Dendritic cell treated with granulocyte-macrophage colony-stimulating factor and Interleukin-4, amounts not matched to agents 40 ng/mL and 50 ng/mL, for 4 days (primary cell): Measurements from ENCODE around the gene C8G.

ENCODE experiments used
- H3K27ac Mint-ChIP-seq: one replicate; pipeline ENCODE4 v1.8.0; 2022; ENCODE audit warnings: mild to moderate bottlenecking, mixed read lengths
- H3K27me3 Mint-ChIP-seq: one replicate; pipeline ENCODE4 v1.8.0; 2022; ENCODE audit warnings: mild to moderate bottlenecking, mixed read lengths
- H3K36me3 Mint-ChIP-seq: one replicate; pipeline ENCODE4 v1.8.0; 2022; ENCODE audit warnings: low read depth, mixed read lengths
- H3K4me1 Mint-ChIP-seq: one replicate; pipeline ENCODE4 v1.8.0; 2022; ENCODE audit warnings: low read depth, mixed read lengths
- H3K4me3 Mint-ChIP-seq: one replicate; pipeline ENCODE4 v1.8.0; 2022; ENCODE audit warnings: mild to moderate bottlenecking, moderate library complexity, mixed read lengths
- H3K9me3 Mint-ChIP-seq: one replicate; pipeline ENCODE4 v1.8.0; 2022; ENCODE audit warnings: mixed read lengths
- intact Hi-C: fragments of 100-400 bp; cut with micrococcal nuclease; formaldehyde crosslinking; loops from one replicate; pipeline ENCODE4 v1.15.0; 2022

C8G gene

DNA sequence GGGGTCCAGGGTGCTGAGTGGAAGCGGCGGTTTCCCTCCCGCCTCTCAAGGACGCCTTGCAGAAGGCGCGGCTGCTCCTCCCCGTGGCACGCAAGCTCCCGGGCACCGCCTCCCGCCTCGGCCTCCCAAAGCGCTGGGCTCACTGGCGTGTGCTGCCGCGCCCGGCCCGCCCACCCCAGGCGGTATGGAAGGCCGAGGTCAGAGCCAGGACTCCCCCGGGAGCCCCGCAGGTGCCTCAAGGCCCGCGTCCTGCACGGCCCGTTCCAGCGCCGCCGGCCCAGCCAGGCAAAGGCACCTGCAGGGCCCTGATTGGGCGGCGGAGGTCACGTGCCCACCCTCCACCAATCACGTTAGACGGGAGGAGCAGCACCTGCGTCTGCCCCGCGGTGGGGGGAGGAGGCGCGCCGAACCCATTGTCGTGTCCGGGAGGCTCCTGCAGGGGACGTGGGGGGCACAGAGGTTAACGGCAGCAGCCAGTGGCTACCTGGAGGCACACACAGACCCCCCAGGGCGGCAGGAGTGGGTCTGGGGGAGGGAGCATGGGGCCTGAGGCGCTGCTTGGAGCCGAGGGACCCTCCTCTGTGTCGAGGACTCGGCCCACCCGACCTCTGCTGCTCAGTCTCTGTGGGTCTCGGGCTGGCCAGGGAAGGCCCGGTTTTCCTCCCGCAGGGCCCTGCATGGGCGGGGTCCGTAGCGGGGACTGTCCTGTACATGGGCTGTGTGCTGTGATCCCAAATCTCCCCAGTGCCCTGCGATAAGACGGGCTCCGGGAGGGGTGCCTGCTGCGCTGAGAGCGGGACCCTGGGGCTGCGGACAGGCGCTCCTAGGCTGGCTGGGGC, 5.0 kb downstream of the C8G start:
- Mint-ChIP-seq H3K27me3 (peaks cover 4% of the 10 kb centered on the region), H3K9me3 (no peaks in the 10 kb centered on the region), H3K36me3 (no peaks in the 10 kb centered on the region), H3K27ac (peak overlapping the region; percentile 92), H3K4me1 (peaks cover 40% of the 10 kb centered on the region), H3K4me3 (peak overlapping the region; percentile 95)
- intact Hi-C loops, result loop anchor here (10.0 kb wide), 1 partner anchor 45 kb away; the partner anchor contains the start of genes CLIC3 and PAXX

DNA sequence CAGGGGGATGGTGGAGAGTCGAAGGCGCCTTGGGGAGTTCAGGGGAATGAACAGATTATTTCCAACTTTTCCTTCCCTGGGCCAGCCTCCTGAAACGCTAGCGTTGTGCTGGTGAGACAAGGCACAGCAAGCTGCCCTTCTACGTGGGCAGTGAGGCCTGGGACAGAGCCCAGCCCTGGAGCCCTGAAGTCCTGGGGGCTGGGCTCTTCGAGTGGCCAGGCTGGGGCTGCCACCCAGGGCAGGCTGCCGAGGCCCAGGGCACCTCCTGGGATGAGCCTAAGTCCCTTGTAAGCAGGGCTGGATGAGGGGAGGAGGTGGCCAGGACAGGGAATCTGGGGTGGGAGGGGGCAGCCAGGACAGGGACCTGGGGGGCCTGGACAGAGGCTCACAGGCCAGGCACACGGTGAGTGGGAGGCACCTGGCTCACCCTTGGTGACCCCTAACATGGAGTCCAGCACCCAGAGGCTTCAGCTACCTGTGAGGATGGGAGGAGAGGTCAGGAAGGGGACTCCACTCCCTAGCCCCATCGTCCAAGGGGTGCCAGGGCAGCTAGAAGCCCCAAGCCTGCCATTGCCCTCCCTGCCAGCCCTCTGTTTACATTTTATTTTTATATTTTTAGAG, 5.7 kb downstream of the C8G start:
- intact Hi-C loops, result no loop called here
- Mint-ChIP-seq H3K4me1 (peaks cover 34% of the 10 kb centered on the region), H3K27ac (peak overlapping the region; percentile 92), H3K4me3 (peak overlapping the region; percentile 95), H3K36me3 (no peaks in the 10 kb centered on the region), H3K27me3 (peaks cover 9% of the 10 kb centered on the region), H3K9me3 (no peaks in the 10 kb centered on the region)

DNA sequence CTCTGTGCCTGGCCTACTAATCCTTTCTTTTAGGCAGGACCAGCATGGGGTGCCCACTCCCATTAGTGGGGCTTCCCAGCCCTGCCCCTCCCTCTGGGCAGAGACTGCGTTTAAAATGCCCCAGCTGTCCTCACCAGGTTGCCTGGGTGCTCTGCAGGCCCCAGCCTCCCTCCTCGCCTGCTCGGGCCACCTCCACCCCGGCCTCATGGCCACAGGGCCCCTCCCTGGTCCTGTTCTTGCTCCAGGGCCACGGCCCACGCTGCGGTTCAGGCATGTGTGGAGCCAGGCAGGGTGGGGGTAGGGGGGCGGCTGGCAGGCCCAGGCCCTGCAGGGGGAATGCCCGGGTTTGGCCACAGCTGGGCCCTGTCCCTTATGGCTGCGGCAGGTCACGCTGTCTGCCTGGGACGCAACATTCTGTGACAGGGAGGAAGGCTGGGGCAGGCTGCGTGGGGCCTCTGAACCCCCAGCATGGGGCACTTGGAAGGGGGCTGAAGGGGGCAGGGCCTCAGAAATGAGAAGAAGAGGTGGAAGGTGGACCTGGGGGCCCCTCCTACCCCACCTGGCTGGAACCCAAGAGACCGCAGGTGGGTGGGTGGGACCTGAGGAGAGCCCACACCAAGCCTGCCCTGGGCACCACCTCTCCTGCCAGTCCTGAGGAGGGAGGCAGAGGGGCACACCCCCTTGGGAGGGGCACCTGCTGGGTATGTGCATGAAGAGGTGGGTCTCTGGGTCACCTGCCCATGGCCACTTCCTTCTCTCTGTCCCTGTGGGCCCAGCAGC, 6.7 kb downstream of the C8G start, which contains the start of gene LCN12:
LCN12 (plus strand) TSS at position 733 of the 780 bp plus-strand sequence. CDS start 55 bp downstream, outside the sequence.
- intact Hi-C loops, result no loop called here
- Mint-ChIP-seq H3K27ac (no peak within 1 kb of the TSS), H3K27me3 (peaks cover 9% of the 10 kb centered on the region), H3K9me3 (peaks cover 7% of the 10 kb centered on the region), H3K4me3 (no peak within 1 kb of the TSS), H3K4me1 (peaks cover 29% of the 10 kb centered on the region), H3K36me3 (no peaks in the 10 kb centered on the region)

DNA sequence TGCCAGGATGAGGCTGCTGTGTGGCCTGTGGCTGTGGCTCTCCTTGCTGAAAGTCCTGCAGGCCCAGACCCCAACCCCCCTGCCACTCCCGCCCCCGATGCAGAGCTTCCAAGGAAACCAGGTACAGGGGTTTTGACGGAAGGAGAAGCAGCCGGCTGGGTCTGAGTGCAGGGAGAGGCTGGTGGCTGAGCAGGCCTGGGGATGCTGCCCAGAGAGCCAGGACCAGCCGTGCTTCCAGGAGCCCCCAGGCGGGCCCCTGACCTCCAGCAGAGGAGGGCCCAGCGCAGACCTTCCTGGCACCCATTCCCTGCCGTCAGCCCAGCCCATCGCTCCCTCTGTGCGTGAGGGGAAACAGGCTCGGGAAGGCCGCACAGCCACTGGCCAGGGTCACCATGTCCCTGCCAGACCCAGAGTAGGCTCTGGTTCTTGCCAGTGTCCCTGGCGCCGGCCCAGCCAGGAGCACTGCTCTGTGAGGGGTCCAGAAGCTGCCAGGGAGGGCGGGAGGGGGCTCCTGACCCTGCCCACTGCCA, 7.3 kb downstream of the C8G start:
- peaks cover 10% of the 10 kb centered on the region for H3K9me3 Mint-ChIP-seq
- intact Hi-C loops, result no loop called here
- no peak overlapping the region for H3K4me3 Mint-ChIP-seq
- no peak overlapping the region for H3K27ac Mint-ChIP-seq
- H3K36me3 Mint-ChIP-seq, result no peaks in the 10 kb centered on the region
- H3K4me1 Mint-ChIP-seq, result peaks cover 23% of the 10 kb centered on the region
- H3K27me3 Mint-ChIP-seq, result peaks cover 9% of the 10 kb centered on the region

DNA sequence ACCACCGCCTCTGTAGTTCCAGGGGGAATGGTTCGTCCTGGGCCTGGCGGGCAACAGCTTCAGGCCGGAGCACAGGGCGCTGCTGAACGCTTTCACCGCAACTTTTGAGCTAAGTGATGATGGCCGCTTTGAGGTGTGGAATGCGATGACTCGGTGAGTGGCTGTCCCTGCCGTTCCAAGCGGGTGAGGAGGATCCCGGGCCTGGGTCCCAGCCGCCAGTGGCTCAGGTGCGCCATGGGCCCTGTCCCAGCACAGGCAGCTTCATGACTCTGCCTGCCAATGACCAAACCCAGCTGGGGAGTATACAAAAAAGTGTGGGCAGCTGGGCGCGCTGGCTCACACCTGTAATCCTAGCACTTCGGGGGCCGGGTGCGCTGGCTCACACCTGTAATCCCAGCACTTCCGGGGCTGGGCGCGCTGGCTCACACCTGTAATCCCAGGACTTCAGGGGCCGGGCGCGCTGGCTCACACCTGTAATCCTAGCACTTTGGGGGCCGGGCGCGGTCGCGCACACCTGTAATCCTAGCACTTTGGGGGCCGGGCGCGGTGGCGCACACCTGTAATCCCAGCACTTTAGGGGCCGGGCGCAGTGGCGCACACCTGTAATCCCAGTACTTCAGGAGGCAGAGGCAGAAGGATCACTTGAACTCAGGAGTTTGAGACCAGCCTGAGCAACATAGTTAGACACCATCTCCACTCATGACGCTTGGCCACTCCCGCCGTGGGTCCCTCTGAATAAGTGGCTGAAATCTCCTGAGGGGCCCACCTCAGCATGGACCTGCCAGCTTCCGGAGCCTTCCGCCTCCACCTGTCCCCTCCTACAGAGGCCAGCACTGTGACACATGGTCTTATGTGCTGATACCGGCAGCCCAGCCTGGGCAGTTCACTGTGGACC, 8.1 kb downstream of the C8G start:
- peaks cover 10% of the 10 kb centered on the region for H3K9me3 Mint-ChIP-seq
- no peak overlapping the region for H3K4me3 Mint-ChIP-seq
- H3K27ac Mint-ChIP-seq, result no peak overlapping the region
- peaks cover 16% of the 10 kb centered on the region for H3K4me1 Mint-ChIP-seq
- peaks cover 10% of the 10 kb centered on the region for H3K27me3 Mint-ChIP-seq
- H3K36me3 Mint-ChIP-seq, result no peaks in the 10 kb centered on the region
- intact Hi-C loops, result no loop called here

DNA sequence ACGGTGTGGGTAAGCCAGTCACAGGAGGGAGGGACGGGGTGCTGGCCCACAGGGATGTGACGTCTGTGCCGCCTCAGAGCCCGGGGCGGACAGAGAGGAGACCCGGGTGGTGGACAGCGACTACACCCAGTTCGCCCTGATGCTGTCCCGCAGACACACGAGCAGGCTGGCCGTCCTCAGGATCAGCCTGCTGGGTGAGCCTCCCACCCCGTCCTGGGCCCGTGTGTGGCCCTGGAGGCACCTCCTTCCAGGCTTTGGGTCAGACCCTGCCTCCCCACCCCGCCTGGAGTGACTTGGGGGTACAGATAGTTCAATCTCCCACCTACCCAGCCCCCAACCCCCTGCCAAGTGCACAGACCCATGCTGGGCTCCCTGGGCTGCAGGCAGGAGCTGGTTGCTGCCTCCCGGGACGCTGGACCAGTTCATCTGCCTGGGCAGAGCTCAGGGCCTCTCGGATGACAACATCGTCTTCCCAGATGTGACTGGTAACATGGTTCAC, 8.8 kb downstream of the C8G start:
- peaks cover 11% of the 10 kb centered on the region for H3K27me3 Mint-ChIP-seq
- H3K27ac Mint-ChIP-seq, result no peak overlapping the region
- H3K36me3 Mint-ChIP-seq, result no peaks in the 10 kb centered on the region
- H3K9me3 Mint-ChIP-seq, result peaks cover 10% of the 10 kb centered on the region
- no peak overlapping the region for H3K4me3 Mint-ChIP-seq
- H3K4me1 Mint-ChIP-seq, result peaks cover 11% of the 10 kb centered on the region
- intact Hi-C loops, result no loop called here

DNA sequence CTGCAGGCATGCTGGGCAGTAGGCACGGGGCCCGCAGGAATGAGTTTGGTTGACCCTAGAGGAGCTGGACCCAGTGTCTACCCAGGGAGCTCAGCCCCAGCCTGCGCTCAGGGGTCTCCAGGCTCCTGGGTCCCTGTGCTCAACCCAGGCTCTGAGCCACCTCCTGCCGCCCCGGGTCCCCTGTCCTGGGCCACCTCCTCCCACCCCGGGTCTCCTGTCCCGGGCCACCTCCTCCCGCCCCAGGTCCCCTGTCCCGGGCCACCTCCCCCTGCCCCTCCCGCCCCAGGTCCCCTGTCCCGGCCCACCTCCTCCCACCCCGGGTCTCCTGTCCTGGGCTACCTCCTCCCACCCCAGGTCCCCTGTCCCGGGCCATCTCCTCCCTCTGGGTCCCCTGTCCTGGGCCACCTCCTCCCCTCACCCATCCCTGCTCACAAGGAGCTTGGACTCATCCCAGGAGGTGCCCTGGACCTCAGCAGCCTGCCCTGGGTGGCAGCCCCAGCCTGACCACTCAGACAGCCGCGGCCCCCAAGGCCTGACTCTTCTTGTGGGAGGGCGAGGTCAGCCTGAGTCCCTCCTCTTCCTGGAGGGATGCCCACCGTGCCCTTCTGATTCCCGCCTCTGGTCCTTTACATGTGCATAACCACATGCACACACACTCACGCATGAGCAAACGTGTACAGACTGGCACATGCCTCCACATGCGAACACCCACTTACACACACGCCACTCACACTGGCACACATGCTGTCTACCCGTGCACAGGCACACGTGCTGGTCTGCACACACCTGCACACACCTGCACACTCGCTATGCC, 9.4 kb downstream of the C8G start:
- peaks cover 11% of the 10 kb centered on the region for H3K4me1 Mint-ChIP-seq
- no peaks in the 10 kb centered on the region for H3K36me3 Mint-ChIP-seq
- peaks cover 10% of the 10 kb centered on the region for H3K9me3 Mint-ChIP-seq
- H3K27me3 Mint-ChIP-seq, result peaks cover 11% of the 10 kb centered on the region
- H3K4me3 Mint-ChIP-seq, result no peak overlapping the region
- intact Hi-C loops, result no loop called here
- H3K27ac Mint-ChIP-seq, result no peak overlapping the region

DNA sequence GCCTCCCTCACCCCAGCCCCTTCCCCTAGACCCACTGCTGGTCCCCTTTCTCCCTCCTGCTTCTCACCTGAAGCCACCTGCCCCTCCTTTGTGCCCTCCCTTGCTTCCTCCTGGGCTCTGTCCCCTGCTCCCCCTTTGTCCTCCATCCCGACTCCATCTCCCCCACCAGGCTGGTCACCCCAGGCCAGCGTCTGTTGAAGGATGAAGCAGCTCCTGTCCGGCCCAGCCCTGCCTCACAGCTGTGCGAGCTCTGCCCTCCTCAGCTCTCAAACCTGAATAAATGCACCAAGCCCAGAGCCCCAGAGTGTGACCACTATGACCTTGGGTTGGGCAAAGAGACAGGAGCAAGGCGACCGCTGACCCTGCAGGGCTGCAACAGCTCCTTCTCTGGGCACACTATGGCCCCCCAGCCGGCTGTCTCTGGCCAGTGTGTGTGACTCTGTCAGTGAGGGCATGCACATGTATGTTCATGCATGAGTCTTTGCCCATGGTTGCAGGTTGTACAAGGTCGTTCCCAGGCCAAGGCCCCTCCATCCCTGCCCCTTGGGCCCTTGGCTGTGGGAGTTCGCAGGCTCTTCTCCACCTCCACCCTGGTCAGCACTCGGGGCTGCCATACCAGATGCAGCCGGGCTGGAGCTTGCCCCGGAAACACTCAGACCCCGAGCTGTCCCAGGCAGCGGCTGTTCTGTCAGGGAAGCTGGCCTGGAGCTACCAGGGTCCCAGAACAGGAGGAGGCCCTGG, 10.3 kb downstream of the C8G start:
- H3K36me3 Mint-ChIP-seq, result no peaks in the 10 kb centered on the region
- H3K9me3 Mint-ChIP-seq, result peaks cover 10% of the 10 kb centered on the region
- no peak overlapping the region for H3K4me3 Mint-ChIP-seq
- intact Hi-C loops, result no loop called here
- peaks cover 5% of the 10 kb centered on the region for H3K4me1 Mint-ChIP-seq
- peaks cover 11% of the 10 kb centered on the region for H3K27me3 Mint-ChIP-seq
- H3K27ac Mint-ChIP-seq, result no peak overlapping the region

DNA sequence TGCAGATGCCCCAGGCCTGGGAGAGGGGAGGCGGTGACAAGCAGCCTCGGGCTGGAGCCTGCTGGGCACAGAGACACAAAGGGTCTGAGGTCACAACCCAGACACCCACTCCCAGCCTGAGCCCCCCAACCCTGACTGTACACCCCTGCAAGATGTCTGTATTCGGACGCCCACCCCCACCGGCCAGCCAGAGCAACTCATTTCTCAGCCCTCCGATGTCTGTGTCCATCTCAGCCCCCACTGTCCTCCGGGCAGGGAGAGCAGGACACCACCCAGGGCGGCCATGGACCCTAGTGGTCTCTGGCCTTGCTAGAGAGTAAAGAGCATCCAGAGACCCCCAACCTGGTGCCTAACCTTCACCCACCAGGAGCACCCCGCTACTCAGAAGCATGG, 10.9 kb downstream of the C8G start:
- Mint-ChIP-seq H3K27ac (no peak overlapping the region), H3K9me3 (peaks cover 10% of the 10 kb centered on the region), H3K4me3 (no peak overlapping the region), H3K4me1 (no peaks in the 10 kb centered on the region), H3K27me3 (peaks cover 13% of the 10 kb centered on the region), H3K36me3 (no peaks in the 10 kb centered on the region)
- intact Hi-C loops, result no loop called here

DNA sequence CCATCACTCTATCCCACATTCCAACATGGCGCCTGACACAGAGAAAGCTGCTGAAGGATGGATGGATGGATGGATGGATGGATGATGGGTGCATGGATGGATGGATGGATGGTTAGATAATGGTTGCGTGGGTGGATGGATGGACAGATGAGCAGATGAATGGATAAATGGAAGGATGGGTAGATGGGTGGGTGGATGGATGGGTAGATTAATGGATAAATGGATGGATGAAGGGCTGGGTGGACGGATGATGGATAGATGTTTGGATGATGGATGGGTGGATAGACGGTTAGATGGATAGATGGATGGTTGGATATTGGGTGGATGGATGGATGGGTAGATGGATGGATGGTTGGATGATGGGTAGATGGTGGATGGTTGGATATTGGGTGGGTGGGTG, 11.6 kb downstream of the C8G start:
- intact Hi-C loops, result no loop called here
- no peaks in the 10 kb centered on the region for H3K36me3 Mint-ChIP-seq
- H3K27ac Mint-ChIP-seq, result no peak overlapping the region
- no peak overlapping the region for H3K4me3 Mint-ChIP-seq
- peaks cover 13% of the 10 kb centered on the region for H3K27me3 Mint-ChIP-seq
- H3K9me3 Mint-ChIP-seq, result peaks cover 10% of the 10 kb centered on the region
- H3K4me1 Mint-ChIP-seq, result no peaks in the 10 kb centered on the region

DNA sequence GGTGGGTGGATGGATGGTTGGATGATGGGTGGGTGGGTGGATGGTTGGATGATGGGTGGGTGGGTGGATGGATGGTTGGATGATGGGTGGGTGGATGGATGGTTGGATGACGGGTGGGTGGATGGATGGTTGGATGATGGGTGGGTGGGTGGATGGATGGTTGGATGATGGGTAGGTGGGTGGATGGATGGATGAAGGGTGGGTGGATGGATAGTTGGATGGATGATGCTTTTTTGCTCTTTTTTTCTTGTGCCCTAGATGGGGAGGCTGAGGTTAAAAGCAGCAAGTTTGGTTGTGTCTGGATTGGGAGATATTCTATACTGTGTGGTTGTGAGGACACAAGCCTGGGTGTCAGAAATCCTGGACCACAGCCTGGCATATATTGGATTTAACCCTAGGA, 12.4 kb downstream of the C8G start:
- no peak overlapping the region for H3K27ac Mint-ChIP-seq
- H3K9me3 Mint-ChIP-seq, result peaks cover 10% of the 10 kb centered on the region
- intact Hi-C loops, result no loop called here
- no peaks in the 10 kb centered on the region for H3K4me1 Mint-ChIP-seq
- peaks cover 13% of the 10 kb centered on the region for H3K27me3 Mint-ChIP-seq
- no peak overlapping the region for H3K4me3 Mint-ChIP-seq
- H3K36me3 Mint-ChIP-seq, result no peaks in the 10 kb centered on the region

DNA sequence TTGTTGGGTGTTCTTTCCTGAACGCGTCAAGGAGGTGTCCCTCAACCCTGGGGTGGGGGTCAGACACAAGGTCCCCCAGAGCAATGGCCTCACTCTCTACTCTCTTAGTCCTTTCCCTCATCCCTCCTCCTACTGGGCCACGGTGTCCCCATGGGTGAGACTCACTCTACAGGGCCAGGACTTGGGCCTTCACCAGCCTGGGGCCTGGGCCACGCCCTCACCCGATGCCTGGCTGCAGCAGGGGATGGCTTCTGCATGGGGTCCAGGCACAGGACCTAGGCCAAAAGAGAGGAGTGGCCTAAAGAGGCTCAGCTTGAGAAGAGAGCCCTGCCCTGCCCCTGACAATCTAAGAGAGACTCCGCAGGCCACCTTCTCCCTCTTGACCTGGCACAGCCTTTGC, 12.9 kb downstream of the C8G start:
- H3K4me3 Mint-ChIP-seq, result no peak overlapping the region
- peaks cover 14% of the 10 kb centered on the region for H3K27me3 Mint-ChIP-seq
- H3K4me1 Mint-ChIP-seq, result no peaks in the 10 kb centered on the region
- peaks cover 10% of the 10 kb centered on the region for H3K9me3 Mint-ChIP-seq
- intact Hi-C loops, result no loop called here
- no peak overlapping the region for H3K27ac Mint-ChIP-seq
- no peaks in the 10 kb centered on the region for H3K36me3 Mint-ChIP-seq
